ENCODE data around the gene ODAD4. TPM values are rescaled to one million over a fixed set of nuclear protein-coding genes. Genes with fewer than 3 reads are reported as not detected.
A peak's percentile ranks its signal among the peaks of the same experiment; 100 is the strongest.

ODAD4 gene, protein sequence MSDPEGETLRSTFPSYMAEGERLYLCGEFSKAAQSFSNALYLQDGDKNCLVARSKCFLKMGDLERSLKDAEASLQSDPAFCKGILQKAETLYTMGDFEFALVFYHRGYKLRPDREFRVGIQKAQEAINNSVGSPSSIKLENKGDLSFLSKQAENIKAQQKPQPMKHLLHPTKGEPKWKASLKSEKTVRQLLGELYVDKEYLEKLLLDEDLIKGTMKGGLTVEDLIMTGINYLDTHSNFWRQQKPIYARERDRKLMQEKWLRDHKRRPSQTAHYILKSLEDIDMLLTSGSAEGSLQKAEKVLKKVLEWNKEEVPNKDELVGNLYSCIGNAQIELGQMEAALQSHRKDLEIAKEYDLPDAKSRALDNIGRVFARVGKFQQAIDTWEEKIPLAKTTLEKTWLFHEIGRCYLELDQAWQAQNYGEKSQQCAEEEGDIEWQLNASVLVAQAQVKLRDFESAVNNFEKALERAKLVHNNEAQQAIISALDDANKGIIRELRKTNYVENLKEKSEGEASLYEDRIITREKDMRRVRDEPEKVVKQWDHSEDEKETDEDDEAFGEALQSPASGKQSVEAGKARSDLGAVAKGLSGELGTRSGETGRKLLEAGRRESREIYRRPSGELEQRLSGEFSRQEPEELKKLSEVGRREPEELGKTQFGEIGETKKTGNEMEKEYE
- 1 to 10 TPM in 1 of 2 donors, under 1 TPM in 1; 0.81 to 1.4 TPM for total RNA-seq
- 1 to 10 TPM; 2.4 to 3.8 TPM for polyA plus RNA-seq
- long read RNA-seq, donor 1, partial matches to known transcripts, result 1 of 8 reads
- long read RNA-seq, donor 1, other reads (novel, unspliced or antisense), result 4 of 8 reads
- long read RNA-seq, donor 2, partial matches to known transcripts, result 0 of 2 reads
- long read RNA-seq, donor 2, other reads (novel, unspliced or antisense), result 1 of 2 reads

- Histone ChIP-seq H3K9me3 (ENCODE audit: control insufficient read depth, low read length) (no peaks in the 10 kb centered on the region), H3K4me3 (ENCODE audit: low read length in 2 of 2) (peak within 1 kb of the TSS; percentile 42 to 75), H3K27ac (ENCODE audit: low read depth in 1 of 2, low read length in 2 of 2) (peak within 1 kb of the TSS in 1 of 2 donors; percentile 75), H3K4me1 (ENCODE audit: control insufficient read depth in 1 of 2, insufficient read depth in 2 of 2, low read length in 2 of 2) (no peaks in the 10 kb centered on the region), H3K27me3 (ENCODE audit: control insufficient read depth in 1 of 2, insufficient read depth in 2 of 2, low read length in 1 of 2) (no peaks in the 10 kb centered on the region), H3K36me3 (ENCODE audit: control insufficient read depth in 1 of 2, insufficient read depth in 2 of 2, low read length in 1 of 2) (no peaks in the 10 kb centered on the region)
- 1% methylated on average over 43 of the region's 43 CpGs for WGBS, 2 donors
- ATAC-seq (ENCODE audit: low FRiP score) (peak; percentile 98), DNase-seq (peak; percentile 99 to 100)
- intact Hi-C loops (cut with DNase I), result no loop called here
These were observed at the start of gene ODAD4 for GRCh38 chr17:41930009-41930832. Gene ODAD4 (plus strand): TSS chr17:41930617. CDS start chr17:41930724, 107 bp downstream.

DNA sequence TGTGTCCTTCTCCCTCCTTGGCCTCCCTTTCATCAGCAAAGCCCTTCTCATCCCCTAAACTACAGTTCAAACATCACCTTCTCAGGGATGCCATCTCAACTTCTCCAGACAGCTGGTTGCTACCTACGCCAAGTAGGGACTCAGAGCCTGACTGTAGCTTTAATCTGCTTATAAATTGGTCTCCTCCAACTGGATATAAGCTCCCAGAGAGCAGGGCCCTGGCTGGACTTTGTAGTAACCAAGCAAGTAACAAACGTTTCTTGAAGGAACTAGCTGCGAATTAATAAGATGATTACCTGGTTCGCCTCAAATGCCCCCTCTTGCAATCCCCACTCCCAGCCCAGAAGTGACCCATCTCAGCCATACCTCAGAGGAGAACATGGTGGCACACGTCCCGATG, 47.7 kb upstream of the ODAD4 start:
- peaks cover 0 to 10% of the 10 kb centered on the region in 2 donors for H3K36me3 ChIP-seq (ENCODE audit: control insufficient read depth in 1 of 2, insufficient read depth in 2 of 2, low read length in 1 of 2)
- no peaks in the 10 kb centered on the region for H3K27me3 ChIP-seq (ENCODE audit: control insufficient read depth in 1 of 2, insufficient read depth in 2 of 2, low read length in 1 of 2)
- WGBS, 2 donors, result 88 to 89% methylated on average over 6 of the region's 6 CpGs
- intact Hi-C loops (cut with DNase I), result no loop called here
- no peaks in the 10 kb centered on the region for H3K9me3 ChIP-seq (ENCODE audit: control insufficient read depth, low read length)
- H3K27ac ChIP-seq (ENCODE audit: low read depth in 1 of 2, low read length in 2 of 2), result no peak overlapping the region
- no peaks in the 10 kb centered on the region for H3K4me1 ChIP-seq (ENCODE audit: control insufficient read depth in 1 of 2, insufficient read depth in 2 of 2, low read length in 2 of 2)
- H3K4me3 ChIP-seq (ENCODE audit: low read length in 2 of 2), result no peak overlapping the region
- DNase-seq (no peak), ATAC-seq (ENCODE audit: low FRiP score) (no peak)

GRCh38 chr17:41885733-41886132, 44.7 kb upstream of the ODAD4 start:
- Histone ChIP-seq H3K9me3 (ENCODE audit: control insufficient read depth, low read length) (no peaks in the 10 kb centered on the region), H3K36me3 (ENCODE audit: control insufficient read depth in 1 of 2, insufficient read depth in 2 of 2, low read length in 1 of 2) (peaks cover 0 to 9% of the 10 kb centered on the region in 2 donors), H3K4me1 (ENCODE audit: control insufficient read depth in 1 of 2, insufficient read depth in 2 of 2, low read length in 2 of 2) (no peaks in the 10 kb centered on the region), H3K27ac (ENCODE audit: low read depth in 1 of 2, low read length in 2 of 2) (no peak overlapping the region), H3K27me3 (ENCODE audit: control insufficient read depth in 1 of 2, insufficient read depth in 2 of 2, low read length in 1 of 2) (no peaks in the 10 kb centered on the region), H3K4me3 (ENCODE audit: low read length in 2 of 2) (no peak overlapping the region)
- no peak for ATAC-seq (ENCODE audit: low FRiP score)
- intact Hi-C loops (cut with DNase I), result no loop called here
- 66 to 71% methylated on average over 6 of the region's 6 CpGs for WGBS, 2 donors
- no peak for DNase-seq

DNA sequence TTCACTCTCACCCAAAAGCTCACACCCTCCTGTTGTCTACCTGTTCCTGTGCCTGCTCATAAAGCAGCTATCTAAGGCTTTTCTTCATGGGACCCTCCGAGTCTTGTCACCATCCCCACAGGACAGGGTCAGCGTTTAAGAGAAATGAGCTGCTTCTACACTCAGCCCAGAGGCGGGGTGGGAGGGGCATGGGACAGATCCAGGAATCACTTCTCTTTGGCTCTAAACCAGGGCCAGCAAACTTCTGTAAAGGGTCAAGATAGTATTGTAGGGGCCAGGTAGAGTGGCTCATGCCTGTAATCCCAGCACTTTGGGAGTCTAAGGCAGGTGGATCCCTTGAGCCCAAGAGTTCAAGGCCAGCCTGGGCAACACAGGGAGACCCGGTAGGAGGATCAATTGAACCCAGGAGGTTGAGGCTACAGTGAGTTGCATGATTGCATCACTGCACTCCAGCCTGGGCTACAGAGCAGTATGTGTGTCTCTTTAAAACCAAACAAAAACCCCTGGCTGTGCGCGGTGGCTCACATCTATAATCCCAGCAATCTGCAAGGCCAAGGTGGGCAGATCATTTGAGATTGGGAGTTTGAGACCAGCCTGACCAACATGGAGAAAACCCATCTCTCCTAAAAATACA, 42.0 kb upstream of the ODAD4 start:
- Histone ChIP-seq H3K27me3 (ENCODE audit: control insufficient read depth in 1 of 2, insufficient read depth in 2 of 2, low read length in 1 of 2) (no peaks in the 10 kb centered on the region), H3K4me3 (ENCODE audit: low read length in 2 of 2) (no peak overlapping the region), H3K36me3 (ENCODE audit: control insufficient read depth in 1 of 2, insufficient read depth in 2 of 2, low read length in 1 of 2) (peaks cover 3 to 13% of the 10 kb centered on the region in 2 donors), H3K9me3 (ENCODE audit: control insufficient read depth, low read length) (no peaks in the 10 kb centered on the region), H3K27ac (ENCODE audit: low read depth in 1 of 2, low read length in 2 of 2) (no peak overlapping the region), H3K4me1 (ENCODE audit: control insufficient read depth in 1 of 2, insufficient read depth in 2 of 2, low read length in 2 of 2) (no peaks in the 10 kb centered on the region)
- ATAC-seq (ENCODE audit: low FRiP score), result no peak
- WGBS, 2 donors, result 77 to 82% methylated on average over 6 of the region's 6 CpGs
- DNase-seq, result no peak
- intact Hi-C loops (cut with DNase I), result no loop called here

GRCh38 chr17:41891135-41892020, 39.0 kb upstream of the ODAD4 start:
- H3K27me3 ChIP-seq (ENCODE audit: control insufficient read depth in 1 of 2, insufficient read depth in 2 of 2, low read length in 1 of 2), result no peaks in the 10 kb centered on the region
- no peak overlapping the region for H3K27ac ChIP-seq (ENCODE audit: low read depth in 1 of 2, low read length in 2 of 2)
- H3K36me3 ChIP-seq (ENCODE audit: control insufficient read depth in 1 of 2, insufficient read depth in 2 of 2, low read length in 1 of 2), result peaks cover 3 to 13% of the 10 kb centered on the region in 2 donors
- H3K4me1 ChIP-seq (ENCODE audit: control insufficient read depth in 1 of 2, insufficient read depth in 2 of 2, low read length in 2 of 2), result no peaks in the 10 kb centered on the region
- no peaks in the 10 kb centered on the region for H3K9me3 ChIP-seq (ENCODE audit: control insufficient read depth, low read length)
- WGBS, 2 donors, result 88 to 93% methylated on average over 7 of the region's 7 CpGs
- no peak for ATAC-seq (ENCODE audit: low FRiP score)
- DNase-seq, result no peak
- intact Hi-C loops (cut with DNase I), result no loop called here
- H3K4me3 ChIP-seq (ENCODE audit: low read length in 2 of 2), result no peak overlapping the region

GRCh38 chr17:41892021-41892376, 38.4 kb upstream of the ODAD4 start:
- intact Hi-C loops (cut with DNase I), result no loop called here
- Histone ChIP-seq H3K4me1 (ENCODE audit: control insufficient read depth in 1 of 2, insufficient read depth in 2 of 2, low read length in 2 of 2) (no peaks in the 10 kb centered on the region), H3K4me3 (ENCODE audit: low read length in 2 of 2) (no peak overlapping the region), H3K27me3 (ENCODE audit: control insufficient read depth in 1 of 2, insufficient read depth in 2 of 2, low read length in 1 of 2) (no peaks in the 10 kb centered on the region), H3K9me3 (ENCODE audit: control insufficient read depth, low read length) (no peaks in the 10 kb centered on the region), H3K36me3 (ENCODE audit: control insufficient read depth in 1 of 2, insufficient read depth in 2 of 2, low read length in 1 of 2) (peaks cover 3 to 13% of the 10 kb centered on the region in 2 donors), H3K27ac (ENCODE audit: low read depth in 1 of 2, low read length in 2 of 2) (no peak overlapping the region)
- WGBS, 2 donors, result 96 to 97% methylated on average over 4 of the region's 4 CpGs
- DNase-seq (no peak), ATAC-seq (ENCODE audit: low FRiP score) (no peak)

DNA sequence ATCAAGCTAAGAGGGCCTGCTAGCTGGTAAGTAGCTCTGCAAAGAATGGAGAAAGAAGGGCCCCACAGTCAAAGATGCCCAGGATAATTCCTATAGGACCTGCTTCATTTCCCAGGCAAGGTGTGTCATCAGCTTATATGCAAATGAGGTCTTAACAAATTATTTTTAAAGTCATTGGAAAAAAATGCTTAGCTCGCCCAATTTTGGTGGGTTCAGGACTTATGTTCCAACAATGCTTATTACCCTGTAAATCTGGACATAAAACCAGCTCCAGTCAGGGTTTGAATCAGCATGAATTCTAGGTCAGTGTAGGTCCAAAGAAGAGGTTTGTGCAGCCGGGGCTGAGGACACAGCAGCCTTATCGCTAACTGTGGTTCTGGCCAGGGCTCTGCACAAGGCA, 37.0 kb upstream of the ODAD4 start:
- ATAC-seq (ENCODE audit: low FRiP score), result no peak
- Histone ChIP-seq H3K27me3 (ENCODE audit: control insufficient read depth in 1 of 2, insufficient read depth in 2 of 2, low read length in 1 of 2) (no peaks in the 10 kb centered on the region), H3K36me3 (ENCODE audit: control insufficient read depth in 1 of 2, insufficient read depth in 2 of 2, low read length in 1 of 2) (peaks cover 3 to 15% of the 10 kb centered on the region in 2 donors), H3K9me3 (ENCODE audit: control insufficient read depth, low read length) (no peaks in the 10 kb centered on the region), H3K4me3 (ENCODE audit: low read length in 2 of 2) (no peak overlapping the region), H3K4me1 (ENCODE audit: control insufficient read depth in 1 of 2, insufficient read depth in 2 of 2, low read length in 2 of 2) (no peaks in the 10 kb centered on the region), H3K27ac (ENCODE audit: low read depth in 1 of 2, low read length in 2 of 2) (no peak overlapping the region)
- DNase-seq, result no peak
- intact Hi-C loops (cut with DNase I), result no loop called here
- WGBS, 2 donors, result 77 to 89% methylated on average over 3 of the region's 3 CpGs
